Hematopoietic multipotent progenitor cell treated with erythropoietin and hydrocortisone succinate and interleukin-3 and kit ligand, for 8 days (in vitro differentiated cells): ENCODE measurements around the gene PHKA2.

Source experiments
- DNase-seq: peaks from one replicate; pipeline ENCODE4 v3.0.0-alpha.2; 2015

PHKA2 gene

GRCh38 chrX:18920566-18920965, 63.3 kb downstream of the PHKA2 start:
- no peak for DNase-seq

GRCh38 chrX:18920079-18920478, 63.8 kb downstream of the PHKA2 start:
- DNase-seq = no peak

- no peak for DNase-seq
Measured at GRCh38 chrX:18917831-18918230, 66.1 kb downstream of the PHKA2 start.

GRCh38 chrX:18906286-18906685, 77.6 kb downstream of the PHKA2 start:
- no peak for DNase-seq

GRCh38 chrX:18900401-18900976, 83.4 kb downstream of the PHKA2 start:
- no peak for DNase-seq

GRCh38 chrX:18899796-18900380, 84.0 kb downstream of the PHKA2 start:
- DNase-seq = no peak

GRCh38 chrX:18898492-18898891, 85.4 kb downstream of the PHKA2 start:
- no peak for DNase-seq

- no peak for DNase-seq
Measured at GRCh38 chrX:18898091-18898490, 85.8 kb downstream of the PHKA2 start.

- DNase-seq = no peak
Measured at GRCh38 chrX:18897611-18898010, 86.3 kb downstream of the PHKA2 start.

GRCh38 chrX:18896680-18897544, 87.0 kb downstream of the PHKA2 start:
- no peak for DNase-seq

- no peak for DNase-seq
Measured at GRCh38 chrX:18895189-18895951, 88.5 kb downstream of the PHKA2 start.

- DNase-seq = no peak
Measured at GRCh38 chrX:18894156-18894555, 89.8 kb downstream of the PHKA2 start.

GRCh38 chrX:18893536-18893935, 90.4 kb downstream of the PHKA2 start:
- DNase-seq = no peak

GRCh38 chrX:18892899-18893298, 91.0 kb downstream of the PHKA2 start:
- no peak for DNase-seq

- no peak for DNase-seq
Measured at GRCh38 chrX:18891548-18891945, 92.4 kb downstream of the PHKA2 start.

GRCh38 chrX:18890724-18891547, 93.0 kb downstream of the PHKA2 start:
- DNase-seq = no peak

GRCh38 chrX:18890049-18890381, 93.9 kb downstream of the PHKA2 start:
- no peak for DNase-seq

- no peak for DNase-seq
Measured at GRCh38 chrX:18889346-18890048, 94.4 kb downstream of the PHKA2 start.

GRCh38 chrX:18888281-18888680, 95.6 kb downstream of the PHKA2 start:
- DNase-seq = no peak

- DNase-seq = no peak
Measured at GRCh38 chrX:18887825-18888212, 96.1 kb downstream of the PHKA2 start.

- DNase-seq = no peak
Measured at GRCh38 chrX:18887177-18887824, 96.6 kb downstream of the PHKA2 start.
